Liver (tissue), 9 donors: ENCODE measurements around the gene TST. TPM values are rescaled to one million over a fixed set of nuclear protein-coding genes. Genes with fewer than 3 reads are reported as not detected.

Experiments
- DNase-seq: peaks from one replicate; pipeline ENCODE4 v3.0.0-alpha.2; 2017; ENCODE audit warnings: low spot score
- H3K27ac ChIP-seq, 2 donors: one replicate each; pipeline ENCODE4 v1.7.0; 2013; ENCODE audit warnings: inconsistent platforms in 2 of 2, low read length in 2 of 2, control low read depth in 1 of 2, low read depth in 1 of 2, mild to moderate bottlenecking in 1 of 2
- H3K27me3 ChIP-seq, 4 donors: one replicate each; pipeline versions ENCODE4 v1.6.1 to v1.7.0; 2013; ENCODE audit warnings: low read length in 3 of 4, inconsistent platforms in 1 of 4, mild to moderate bottlenecking in 1 of 4, moderate library complexity in 1 of 4; ENCODE audit not compliant: control insufficient read depth in 4 of 4, insufficient read depth in 4 of 4
- H3K36me3 ChIP-seq, 4 donors: one replicate each; pipeline versions ENCODE4 v1.6.1 to v1.7.0; 2013; ENCODE audit warnings: low read length in 3 of 4, mild to moderate bottlenecking in 3 of 4, low read depth in 1 of 4, moderate library complexity in 1 of 4; ENCODE audit not compliant: control insufficient read depth in 4 of 4, insufficient read depth in 3 of 4
- H3K4me1 ChIP-seq, 4 donors: one replicate each; pipeline versions ENCODE4 v1.6.1 to v1.7.0; 2013; ENCODE audit warnings: low read length in 3 of 4, mild to moderate bottlenecking in 3 of 4, moderate library complexity in 1 of 4; ENCODE audit not compliant: control insufficient read depth in 4 of 4, insufficient read depth in 4 of 4
- H3K4me3 ChIP-seq, 3 donors: one replicate each; pipeline versions ENCODE4 v1.6.1 to v1.7.0; 2013; ENCODE audit warnings: low read length in 3 of 3, control low read depth in 1 of 3, low read depth in 1 of 3, mild to moderate bottlenecking in 1 of 3
- H3K9ac ChIP-seq, 2 donors: one replicate each; pipeline ENCODE4 v1.7.0; 2013; ENCODE audit warnings: low read length in 2 of 2, mild to moderate bottlenecking in 2 of 2, moderate library complexity in 2 of 2, control low read depth in 1 of 2, low read depth in 1 of 2
- H3K9me3 ChIP-seq, 4 donors: one replicate each; pipeline versions ENCODE4 v1.6.1 to v1.7.0; 2013; ENCODE audit warnings: low read length in 3 of 4; ENCODE audit not compliant: control insufficient read depth in 4 of 4
- FOXA2 ChIP-seq: IDR thresholded peaks from 2 replicates; pipeline ENCODE4 v1.6.1; 2016; ENCODE audit warnings: antibody characterized with exemption
- GABPA ChIP-seq, 2 donors: IDR thresholded peaks in 1 of 2; conservative IDR thresholded peaks in 1 of 2; 2 replicates each; pipeline ENCODE4 v1.6.1; 2016; ENCODE audit warnings: antibody characterized with exemption in 2 of 2, mild to moderate bottlenecking in 1 of 2, moderate library complexity in 1 of 2
- JUND ChIP-seq, 2 donors: IDR thresholded peaks; 2 replicates each; pipeline ENCODE4 v1.6.1; 2016; ENCODE audit warnings: antibody characterized with exemption in 2 of 2
- NR2F2 ChIP-seq: IDR thresholded peaks from 2 replicates; pipeline ENCODE4 v1.6.1; 2016; ENCODE audit warnings: antibody characterized with exemption
- RAD21 ChIP-seq, 2 donors: IDR thresholded peaks; 2 replicates each; pipeline ENCODE4 v1.6.1; 2016; ENCODE audit warnings: antibody characterized with exemption in 2 of 2, mild to moderate bottlenecking in 2 of 2
- SP1 ChIP-seq: IDR thresholded peaks from 2 replicates; pipeline ENCODE4 v1.6.1; 2018; ENCODE audit warnings: antibody characterized with exemption, mild to moderate bottlenecking
- TAF1 ChIP-seq: conservative IDR thresholded peaks from 2 replicates; pipeline ENCODE4 v1.6.1; 2016; ENCODE audit warnings: antibody characterized with exemption, mild to moderate bottlenecking
- YY1 ChIP-seq: IDR thresholded peaks from 2 replicates; pipeline ENCODE4 v1.6.1; 2016; ENCODE audit warnings: antibody characterized with exemption, mild to moderate bottlenecking
- WGBS: extraction: QIAGEN DNeasy Blood & Tissue Kit; methylation state at CpG from one replicate; pipeline ENCODE4 v1.1.7; 2013; 5-methylcytosine and 5-hydroxymethylcytosine counted together
- polyA plus RNA-seq, 2 donors: library from polyadenylated mRNA; stranded (reverse) in 1 of 2; unstranded in 1 of 2; fragments of 200-250 nt in 1 of 2; fragments of >200 nt in 1 of 2; fragmentation: Nextera tagmentation in 1 of 2; extraction: Ambion mirVana in 1 of 2; gene quantifications; one replicate each; pipeline versions ENCODE4 v1.2.1 to v1.2.3, GENCODE V29; 2013 to 2015
- total RNA-seq, 2 donors: library from RNA; depleted of rRNA; stranded (reverse); fragments of >200 nt; gene quantifications; one replicate each; pipeline ENCODE4 v1.2.3, GENCODE V29; 2014
- TF ChIP-seq, protein P1 (sequence below): fragments of 150-350 bp; IDR thresholded peaks from 2 replicates; pipeline ENCODE4 v1.5.1; 2017; ENCODE audit warnings: improper control_type of control experiment, low read depth, low read length; ENCODE audit not compliant: missing input control
- TF ChIP-seq, protein P2 (sequence below): IDR thresholded peaks from 2 replicates; pipeline ENCODE4 v1.6.1; 2016; ENCODE audit warnings: antibody characterized with exemption
- TF ChIP-seq, protein P3 (sequence below): IDR thresholded peaks from 2 replicates; pipeline ENCODE4 v1.6.1; 2016; ENCODE audit warnings: antibody characterized with exemption
- TF ChIP-seq, protein P4 (sequence below): IDR thresholded peaks from 2 replicates; pipeline ENCODE4 v1.6.1; 2016; ENCODE audit warnings: antibody characterized with exemption, mild to moderate bottlenecking
- TF ChIP-seq, protein P5 (sequence below): IDR thresholded peaks from 2 replicates; pipeline ENCODE4 v1.6.1; 2016; ENCODE audit warnings: antibody characterized with exemption
- donor health status: healthy.
- donor health status: healthy.
- donor health status: healthy.
- donor health status: healthy.
- donor health status: healthy.

Gene TST
- total and polyA plus RNA-seq, 4 donors: 186 to 404 (median 292) TPM

DNA sequence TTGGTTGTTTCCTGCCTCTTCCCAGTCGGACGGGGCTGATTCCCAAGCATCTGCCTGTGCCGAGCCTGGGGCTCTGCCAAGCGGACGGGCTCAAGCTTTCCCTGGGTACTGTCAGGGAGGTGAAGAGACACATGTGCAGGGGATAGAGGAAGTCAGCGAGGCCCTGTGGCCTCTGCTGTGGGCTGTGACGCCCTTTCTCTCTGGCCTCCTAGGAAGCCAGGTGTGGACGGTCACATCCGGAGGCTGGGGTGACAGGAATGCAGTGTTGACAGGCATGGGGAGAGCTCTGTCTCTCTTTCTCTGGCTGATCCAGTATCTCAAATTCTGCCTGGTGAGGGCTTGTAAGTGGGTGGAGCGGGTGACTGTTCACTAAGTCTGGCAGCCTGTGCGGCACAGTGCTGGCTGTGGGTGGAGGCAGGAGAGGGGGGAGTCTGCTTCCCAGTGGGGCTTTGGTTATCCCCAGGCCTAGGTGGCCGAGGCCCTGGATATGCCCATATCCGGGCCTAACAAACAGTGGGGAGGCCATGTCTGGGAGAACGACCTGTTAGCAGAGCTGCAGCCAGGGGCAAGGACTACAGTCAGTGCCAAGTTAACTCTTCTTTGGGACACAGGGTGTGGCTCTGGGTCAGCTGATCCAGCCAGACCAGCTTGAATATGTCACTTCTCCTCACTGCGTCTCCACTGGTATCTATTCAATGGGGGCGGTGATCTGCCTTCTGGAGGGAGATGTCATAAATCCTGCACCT is 34.2 kb upstream of the TST start:
- Histone ChIP-seq H3K9ac (no peak overlapping the region), H3K4me3 (no peak overlapping the region), H3K4me1 (peaks cover 0 to 9% (median 2%) of the 10 kb centered on the region in 4 donors), H3K9me3 (no peaks in the 10 kb centered on the region), H3K27ac (no peak overlapping the region), H3K36me3 (no peaks in the 10 kb centered on the region), H3K27me3 (no peaks in the 10 kb centered on the region)
- WGBS: 86% methylated on average over 16 of the region's 16 CpGs
- TF ChIP-seq, protein P1, sequence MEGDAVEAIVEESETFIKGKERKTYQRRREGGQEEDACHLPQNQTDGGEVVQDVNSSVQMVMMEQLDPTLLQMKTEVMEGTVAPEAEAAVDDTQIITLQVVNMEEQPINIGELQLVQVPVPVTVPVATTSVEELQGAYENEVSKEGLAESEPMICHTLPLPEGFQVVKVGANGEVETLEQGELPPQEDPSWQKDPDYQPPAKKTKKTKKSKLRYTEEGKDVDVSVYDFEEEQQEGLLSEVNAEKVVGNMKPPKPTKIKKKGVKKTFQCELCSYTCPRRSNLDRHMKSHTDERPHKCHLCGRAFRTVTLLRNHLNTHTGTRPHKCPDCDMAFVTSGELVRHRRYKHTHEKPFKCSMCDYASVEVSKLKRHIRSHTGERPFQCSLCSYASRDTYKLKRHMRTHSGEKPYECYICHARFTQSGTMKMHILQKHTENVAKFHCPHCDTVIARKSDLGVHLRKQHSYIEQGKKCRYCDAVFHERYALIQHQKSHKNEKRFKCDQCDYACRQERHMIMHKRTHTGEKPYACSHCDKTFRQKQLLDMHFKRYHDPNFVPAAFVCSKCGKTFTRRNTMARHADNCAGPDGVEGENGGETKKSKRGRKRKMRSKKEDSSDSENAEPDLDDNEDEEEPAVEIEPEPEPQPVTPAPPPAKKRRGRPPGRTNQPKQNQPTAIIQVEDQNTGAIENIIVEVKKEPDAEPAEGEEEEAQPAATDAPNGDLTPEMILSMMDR: no peak
- TF ChIP-seq GABPA (IDR thresholded peaks at IDR 0.05 in 1 of 2, conservative IDR thresholded peaks at IDR 0.05 in 1 of 2) (no peak), SP1 (no peak), TAF1 (no peak), JUND (IDR thresholded peaks at IDR 0.05) (no peak), NR2F2 (no peak), FOXA2 (no peak), YY1 (no peak), RAD21 (IDR thresholded peaks at IDR 0.05) (no peak)
- TF ChIP-seq, protein P2, sequence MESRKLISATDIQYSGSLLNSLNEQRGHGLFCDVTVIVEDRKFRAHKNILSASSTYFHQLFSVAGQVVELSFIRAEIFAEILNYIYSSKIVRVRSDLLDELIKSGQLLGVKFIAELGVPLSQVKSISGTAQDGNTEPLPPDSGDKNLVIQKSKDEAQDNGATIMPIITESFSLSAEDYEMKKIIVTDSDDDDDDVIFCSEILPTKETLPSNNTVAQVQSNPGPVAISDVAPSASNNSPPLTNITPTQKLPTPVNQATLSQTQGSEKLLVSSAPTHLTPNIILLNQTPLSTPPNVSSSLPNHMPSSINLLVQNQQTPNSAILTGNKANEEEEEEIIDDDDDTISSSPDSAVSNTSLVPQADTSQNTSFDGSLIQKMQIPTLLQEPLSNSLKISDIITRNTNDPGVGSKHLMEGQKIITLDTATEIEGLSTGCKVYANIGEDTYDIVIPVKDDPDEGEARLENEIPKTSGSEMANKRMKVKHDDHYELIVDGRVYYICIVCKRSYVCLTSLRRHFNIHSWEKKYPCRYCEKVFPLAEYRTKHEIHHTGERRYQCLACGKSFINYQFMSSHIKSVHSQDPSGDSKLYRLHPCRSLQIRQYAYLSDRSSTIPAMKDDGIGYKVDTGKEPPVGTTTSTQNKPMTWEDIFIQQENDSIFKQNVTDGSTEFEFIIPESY: no peak
- TF ChIP-seq, protein P3, sequence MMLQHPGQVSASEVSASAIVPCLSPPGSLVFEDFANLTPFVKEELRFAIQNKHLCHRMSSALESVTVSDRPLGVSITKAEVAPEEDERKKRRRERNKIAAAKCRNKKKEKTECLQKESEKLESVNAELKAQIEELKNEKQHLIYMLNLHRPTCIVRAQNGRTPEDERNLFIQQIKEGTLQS: no peak
- TF ChIP-seq, protein P4, sequence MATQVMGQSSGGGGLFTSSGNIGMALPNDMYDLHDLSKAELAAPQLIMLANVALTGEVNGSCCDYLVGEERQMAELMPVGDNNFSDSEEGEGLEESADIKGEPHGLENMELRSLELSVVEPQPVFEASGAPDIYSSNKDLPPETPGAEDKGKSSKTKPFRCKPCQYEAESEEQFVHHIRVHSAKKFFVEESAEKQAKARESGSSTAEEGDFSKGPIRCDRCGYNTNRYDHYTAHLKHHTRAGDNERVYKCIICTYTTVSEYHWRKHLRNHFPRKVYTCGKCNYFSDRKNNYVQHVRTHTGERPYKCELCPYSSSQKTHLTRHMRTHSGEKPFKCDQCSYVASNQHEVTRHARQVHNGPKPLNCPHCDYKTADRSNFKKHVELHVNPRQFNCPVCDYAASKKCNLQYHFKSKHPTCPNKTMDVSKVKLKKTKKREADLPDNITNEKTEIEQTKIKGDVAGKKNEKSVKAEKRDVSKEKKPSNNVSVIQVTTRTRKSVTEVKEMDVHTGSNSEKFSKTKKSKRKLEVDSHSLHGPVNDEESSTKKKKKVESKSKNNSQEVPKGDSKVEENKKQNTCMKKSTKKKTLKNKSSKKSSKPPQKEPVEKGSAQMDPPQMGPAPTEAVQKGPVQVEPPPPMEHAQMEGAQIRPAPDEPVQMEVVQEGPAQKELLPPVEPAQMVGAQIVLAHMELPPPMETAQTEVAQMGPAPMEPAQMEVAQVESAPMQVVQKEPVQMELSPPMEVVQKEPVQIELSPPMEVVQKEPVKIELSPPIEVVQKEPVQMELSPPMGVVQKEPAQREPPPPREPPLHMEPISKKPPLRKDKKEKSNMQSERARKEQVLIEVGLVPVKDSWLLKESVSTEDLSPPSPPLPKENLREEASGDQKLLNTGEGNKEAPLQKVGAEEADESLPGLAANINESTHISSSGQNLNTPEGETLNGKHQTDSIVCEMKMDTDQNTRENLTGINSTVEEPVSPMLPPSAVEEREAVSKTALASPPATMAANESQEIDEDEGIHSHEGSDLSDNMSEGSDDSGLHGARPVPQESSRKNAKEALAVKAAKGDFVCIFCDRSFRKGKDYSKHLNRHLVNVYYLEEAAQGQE: no peak
- TF ChIP-seq, protein P5, sequence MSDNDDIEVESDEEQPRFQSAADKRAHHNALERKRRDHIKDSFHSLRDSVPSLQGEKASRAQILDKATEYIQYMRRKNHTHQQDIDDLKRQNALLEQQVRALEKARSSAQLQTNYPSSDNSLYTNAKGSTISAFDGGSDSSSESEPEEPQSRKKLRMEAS: no peak
- no peak for DNase-seq
